ENCODE data around the gene PIF1. TPM values are rescaled to one million over a fixed set of nuclear protein-coding genes. Genes with fewer than 3 reads are reported as not detected.
"Not testable (repeated sequence)": the region's sequence is repeated elsewhere in the genome, so short reads cannot be mapped to it uniquely, and the experiment has no call there.

Gene PIF1
- total and polyA plus RNA-seq, 2 donors, result 3.1 to 4.1 TPM

DNA sequence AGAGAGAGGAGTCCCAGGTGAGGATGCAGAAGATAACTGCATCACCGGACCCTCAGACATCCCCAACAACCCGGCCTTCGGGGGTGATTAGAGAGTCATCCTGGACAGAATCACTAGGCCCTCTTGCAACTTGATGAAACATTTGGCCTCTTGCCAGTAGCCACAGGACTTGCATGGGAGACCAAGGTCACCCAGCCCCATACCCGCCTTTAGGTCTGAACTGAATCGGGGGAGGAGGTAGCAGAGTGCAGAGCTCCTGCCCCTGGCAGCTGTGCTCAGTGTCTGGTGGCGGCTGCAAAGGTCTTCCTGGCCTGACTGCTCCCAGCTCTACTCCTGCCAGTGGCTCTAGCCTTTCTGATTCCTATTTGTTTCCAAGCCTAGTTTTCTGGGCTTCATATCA is 12.4 kb downstream of the PIF1 start:
- no peak overlapping the region for H3K4me3 ChIP-seq (ENCODE audit: low read depth, low read length)
- 58% methylated on average over 6 of the region's 6 CpGs for WGBS

DNA sequence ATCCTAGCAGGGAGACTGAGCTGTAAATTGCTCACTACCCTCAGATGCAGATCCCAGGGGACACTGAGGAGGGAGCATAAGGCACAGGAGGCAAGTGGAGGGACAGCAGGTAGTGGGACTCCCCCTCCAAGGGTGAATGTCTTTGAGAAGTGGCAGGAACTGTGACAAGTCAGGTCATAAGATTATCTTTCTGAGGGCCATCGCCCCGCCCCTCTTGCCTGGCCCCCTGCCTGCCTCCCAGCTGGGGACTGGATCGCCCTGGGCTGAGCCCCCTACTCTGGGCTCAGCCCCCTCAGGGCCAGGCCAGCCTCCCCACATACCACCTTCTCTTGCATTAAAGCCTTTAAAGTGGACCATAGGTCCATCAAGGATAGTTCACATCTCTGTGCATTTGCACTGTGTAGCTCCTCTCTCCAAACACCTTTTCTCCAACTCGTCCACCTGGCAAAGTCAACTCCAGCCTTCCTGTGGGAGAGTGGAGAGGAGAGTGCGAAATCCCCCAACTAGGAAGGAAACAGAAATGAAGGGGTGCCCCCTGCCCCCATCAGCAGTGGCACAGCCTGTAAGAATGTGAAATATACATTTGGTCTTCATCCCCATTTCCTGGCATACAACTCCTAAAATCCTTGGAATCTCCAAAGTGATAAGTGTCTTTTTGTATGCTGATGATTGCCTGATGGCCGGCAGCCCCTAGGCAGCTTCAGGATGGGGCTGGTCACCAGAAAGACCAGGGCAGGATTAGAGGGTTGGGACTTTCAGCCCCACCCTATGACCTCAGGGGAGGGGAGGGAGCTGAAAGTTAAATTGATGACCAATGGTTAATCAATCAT is 14.7 kb downstream of the PIF1 start:
- H3K4me1 ChIP-seq (ENCODE audit: insufficient read depth), result no peaks in the 10 kb centered on the region
- H3K27ac ChIP-seq (ENCODE audit: low read depth), result no peak overlapping the region
- 77% methylated on average over 6 of the region's 6 CpGs for WGBS

More for the DNA sequence above, 12.4 kb downstream of the PIF1 start:
- DNase-seq (ENCODE audit: extremely low spot score), result no peak
- H3K36me3 ChIP-seq (ENCODE audit: insufficient read depth), result no peaks in the 10 kb centered on the region
- H3K4me1 ChIP-seq (ENCODE audit: insufficient read depth), result no peaks in the 10 kb centered on the region
- H3K27ac ChIP-seq (ENCODE audit: low read depth), result no peak overlapping the region

DNA sequence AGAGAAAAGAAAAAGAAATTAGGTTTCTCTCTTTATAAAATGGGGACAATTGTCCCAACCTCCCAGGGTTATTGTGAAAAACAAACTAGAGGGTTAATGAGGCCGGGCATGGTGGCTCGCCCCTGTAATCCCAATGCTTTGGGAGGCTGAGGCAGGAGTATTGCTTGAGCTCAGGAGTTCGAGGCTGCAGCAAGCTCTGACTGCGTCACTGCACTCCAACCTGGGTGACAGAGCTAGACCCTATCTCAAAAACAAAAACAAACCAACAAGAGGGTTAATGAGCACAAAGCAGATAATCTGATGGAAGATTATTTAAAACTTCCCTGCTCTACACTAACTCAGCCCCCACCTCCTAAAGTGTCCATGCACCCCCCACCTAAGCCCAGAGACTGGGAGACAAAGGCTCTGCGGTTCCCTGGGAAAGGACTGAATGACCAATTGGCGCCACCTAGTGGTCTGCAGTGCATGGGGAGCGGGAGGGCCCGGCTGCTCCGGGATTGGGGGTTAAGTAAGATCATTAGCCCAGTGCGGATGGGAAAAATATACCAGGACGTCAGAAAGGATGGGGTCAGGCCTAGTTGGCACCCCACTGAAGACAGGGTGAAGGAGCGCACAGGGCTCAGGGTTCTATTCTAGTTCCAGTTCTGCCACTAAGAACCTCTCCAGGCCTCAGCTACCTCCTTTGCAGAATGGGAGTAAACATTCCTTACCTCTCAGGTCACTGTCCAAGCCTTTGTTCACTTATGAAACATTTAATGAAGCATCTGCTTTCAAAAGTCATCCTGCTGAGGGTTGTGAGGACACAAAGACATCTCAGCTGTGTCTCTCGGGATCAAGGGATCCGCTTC is 15.6 kb downstream of the PIF1 start:
- H3K36me3 ChIP-seq (ENCODE audit: insufficient read depth), result no peaks in the 10 kb centered on the region
- peak; percentile 51 for DNase-seq (ENCODE audit: extremely low spot score)
- no peak overlapping the region for H3K27ac ChIP-seq (ENCODE audit: low read depth)
- no peaks in the 10 kb centered on the region for H3K4me1 ChIP-seq (ENCODE audit: insufficient read depth)
- H3K4me3 ChIP-seq (ENCODE audit: low read depth, low read length), result no peak overlapping the region
- 31% methylated on average over 14 of the region's 14 CpGs for WGBS

More for the DNA sequence above, 14.7 kb downstream of the PIF1 start:
- no peak for DNase-seq (ENCODE audit: extremely low spot score)
- Histone ChIP-seq H3K36me3 (ENCODE audit: insufficient read depth) (no peaks in the 10 kb centered on the region), H3K4me3 (ENCODE audit: low read depth, low read length) (no peak overlapping the region)

DNA sequence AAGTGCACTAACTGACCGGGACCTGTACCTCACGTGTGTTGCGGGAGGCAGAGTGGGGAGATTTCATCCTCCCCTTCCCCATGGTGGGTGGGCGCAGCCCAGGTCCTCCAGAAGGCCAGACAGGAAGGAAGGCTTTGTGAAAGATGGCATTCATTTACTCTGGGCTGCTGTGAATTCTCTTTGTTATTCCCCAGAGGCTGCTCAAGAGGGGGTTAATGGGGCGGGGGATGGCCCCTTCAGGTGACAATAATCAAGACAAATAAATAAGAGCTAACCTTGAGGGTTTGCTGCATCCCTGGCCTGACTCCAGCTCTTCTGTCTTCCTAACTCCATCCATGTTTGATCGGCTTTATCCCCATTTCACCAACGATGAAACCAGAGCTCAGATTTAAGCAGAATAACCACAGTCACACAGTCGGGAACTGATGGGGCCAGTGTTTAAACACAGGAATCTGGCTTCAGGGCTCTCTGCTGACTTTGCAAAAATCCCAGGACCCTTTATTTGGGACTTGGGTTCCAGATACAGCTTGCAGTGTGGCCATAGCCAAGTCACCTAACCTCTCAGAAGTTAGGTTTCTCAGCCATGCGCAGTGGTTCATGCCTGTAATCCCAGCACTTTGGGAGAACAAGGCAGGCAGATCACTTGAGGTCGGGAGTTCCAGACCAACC is 16.5 kb downstream of the PIF1 start:
- Histone ChIP-seq H3K27ac (ENCODE audit: low read depth) (no peak overlapping the region), H3K4me1 (ENCODE audit: insufficient read depth) (no peaks in the 10 kb centered on the region), H3K4me3 (ENCODE audit: low read depth, low read length) (no peak overlapping the region)

DNA sequence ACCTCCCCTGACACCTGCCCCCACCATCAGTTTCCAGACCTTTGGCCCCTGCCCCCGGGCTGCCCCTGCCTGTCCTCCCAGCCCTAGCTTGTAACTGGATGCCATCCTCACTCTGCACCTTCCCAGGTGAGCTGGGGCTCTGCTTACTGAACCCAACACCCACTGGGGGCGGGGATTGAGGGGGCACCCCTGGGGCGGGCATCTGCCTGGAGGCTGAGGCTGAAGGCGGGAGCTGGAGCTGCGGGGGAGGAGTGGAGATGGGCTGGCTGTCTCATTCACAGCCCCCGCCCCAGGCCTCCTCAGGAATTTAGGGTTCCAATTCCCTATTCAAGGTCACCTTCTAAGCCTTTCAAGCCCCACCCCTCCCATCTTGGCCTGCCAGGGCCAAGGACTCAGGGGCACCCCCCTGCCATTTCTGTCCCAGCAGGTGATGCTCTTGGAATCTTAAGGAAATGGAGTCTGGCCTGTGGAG is 17.7 kb downstream of the PIF1 start:
- Histone ChIP-seq H3K36me3 (ENCODE audit: insufficient read depth) (no peaks in the 10 kb centered on the region), H3K4me3 (ENCODE audit: low read depth, low read length) (no peak overlapping the region), H3K4me1 (ENCODE audit: insufficient read depth) (no peaks in the 10 kb centered on the region), H3K27ac (ENCODE audit: low read depth) (no peak overlapping the region)
- no peak for DNase-seq (ENCODE audit: extremely low spot score)
- WGBS, result 49% methylated on average over 6 of the region's 6 CpGs

More for the DNA sequence above, 16.5 kb downstream of the PIF1 start:
- WGBS, result 70% methylated on average over 10 of the region's 10 CpGs
- DNase-seq (ENCODE audit: extremely low spot score), result no peak
- no peaks in the 10 kb centered on the region for H3K36me3 ChIP-seq (ENCODE audit: insufficient read depth)

DNA sequence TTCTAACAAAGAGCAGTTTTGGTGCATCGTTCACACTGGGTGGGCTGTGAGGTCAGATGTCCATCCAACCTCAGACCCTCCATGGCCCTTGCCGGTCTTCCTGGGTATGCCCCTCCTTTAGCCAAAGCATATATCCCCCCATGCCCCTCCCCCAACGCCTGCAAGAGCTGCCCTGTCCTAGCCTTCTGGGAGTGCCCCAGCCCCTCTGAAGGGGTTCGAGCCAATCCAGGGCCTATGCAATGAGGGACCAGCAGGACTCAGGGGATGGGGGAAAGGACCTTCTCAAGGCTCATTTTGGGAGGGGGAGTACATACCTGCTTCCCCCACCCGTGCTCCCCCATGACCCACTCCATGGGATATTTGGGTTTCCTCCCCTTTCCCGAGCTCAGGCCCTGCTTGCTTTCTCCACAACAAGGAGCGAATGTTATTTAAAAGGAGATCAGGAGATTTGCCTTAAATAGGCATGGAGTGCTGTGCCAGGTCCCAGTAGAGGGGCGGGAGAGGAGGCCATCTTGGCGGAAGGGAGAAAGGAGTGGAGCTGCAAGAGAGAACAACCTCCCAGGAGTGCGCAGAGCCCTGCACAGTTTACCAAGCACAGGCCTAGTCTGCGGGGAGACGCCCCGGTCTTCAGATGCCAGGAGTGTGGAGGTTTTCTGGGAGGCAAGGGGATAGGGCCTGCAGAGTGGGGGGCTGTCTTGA is 18.2 kb downstream of the PIF1 start:
- Histone ChIP-seq H3K4me1 (ENCODE audit: insufficient read depth) (no peaks in the 10 kb centered on the region), H3K36me3 (ENCODE audit: insufficient read depth) (no peaks in the 10 kb centered on the region), H3K4me3 (ENCODE audit: low read depth, low read length) (no peak overlapping the region), H3K27ac (ENCODE audit: low read depth) (peak overlapping the region; percentile 54)
- no peak for DNase-seq (ENCODE audit: extremely low spot score)
- WGBS, result 41% methylated on average over 13 of the region's 13 CpGs

DNA sequence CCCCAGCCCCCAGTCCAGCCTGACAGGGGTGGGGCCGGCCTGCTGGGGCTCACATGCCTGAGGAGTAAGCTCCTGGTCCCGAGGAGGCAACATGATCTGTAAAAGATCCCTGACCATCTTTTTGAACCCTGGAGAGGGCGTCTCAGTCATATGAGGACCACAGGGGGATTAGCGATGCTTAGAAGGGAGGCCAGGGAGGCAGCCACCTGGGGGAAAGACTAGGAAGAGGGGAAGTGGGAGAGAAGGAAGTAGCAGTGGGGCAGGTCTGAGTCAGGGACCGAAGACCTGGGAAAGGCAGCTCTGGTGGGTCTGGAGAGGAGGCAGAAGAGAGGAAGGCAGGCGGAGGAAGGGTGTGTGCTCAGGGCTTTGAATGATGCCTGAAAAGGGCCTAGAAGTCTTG is 18.9 kb downstream of the PIF1 start:
- WGBS, result 62% methylated on average over 6 of the region's 6 CpGs
- Histone ChIP-seq H3K27ac (ENCODE audit: low read depth) (no peak overlapping the region), H3K4me1 (ENCODE audit: insufficient read depth) (peaks cover 2% of the 10 kb centered on the region), H3K4me3 (ENCODE audit: low read depth, low read length) (no peak overlapping the region), H3K36me3 (ENCODE audit: insufficient read depth) (no peaks in the 10 kb centered on the region)
- no peak for DNase-seq (ENCODE audit: extremely low spot score)

DNA sequence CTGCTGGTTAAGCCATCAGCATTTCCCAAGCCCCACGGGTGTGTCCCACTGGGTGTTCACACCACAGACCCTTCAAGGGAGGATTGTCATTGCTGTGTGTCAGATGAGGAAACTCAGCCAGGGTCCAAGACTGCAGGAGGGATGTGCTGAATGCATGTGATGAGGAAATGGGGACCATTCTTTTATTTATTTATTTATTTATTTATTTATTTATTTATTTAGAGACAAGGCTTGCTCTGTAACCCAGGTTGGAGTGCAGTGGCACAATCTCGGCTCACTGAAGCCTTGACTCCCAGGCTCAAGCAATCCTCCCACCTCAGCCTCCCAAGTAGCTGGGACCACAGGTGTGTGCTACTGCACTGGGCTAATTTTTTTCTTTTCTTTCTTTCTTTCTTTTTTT is 20.8 kb downstream of the PIF1 start:
- Histone ChIP-seq H3K36me3 (ENCODE audit: insufficient read depth) (no peaks in the 10 kb centered on the region), H3K4me3 (ENCODE audit: low read depth, low read length) (no peak overlapping the region), H3K27ac (ENCODE audit: low read depth) (no peak overlapping the region), H3K4me1 (ENCODE audit: insufficient read depth) (peaks cover 2% of the 10 kb centered on the region)
- 49% methylated on average over 2 of the region's 2 CpGs for WGBS
- no peak for DNase-seq (ENCODE audit: extremely low spot score)

DNA sequence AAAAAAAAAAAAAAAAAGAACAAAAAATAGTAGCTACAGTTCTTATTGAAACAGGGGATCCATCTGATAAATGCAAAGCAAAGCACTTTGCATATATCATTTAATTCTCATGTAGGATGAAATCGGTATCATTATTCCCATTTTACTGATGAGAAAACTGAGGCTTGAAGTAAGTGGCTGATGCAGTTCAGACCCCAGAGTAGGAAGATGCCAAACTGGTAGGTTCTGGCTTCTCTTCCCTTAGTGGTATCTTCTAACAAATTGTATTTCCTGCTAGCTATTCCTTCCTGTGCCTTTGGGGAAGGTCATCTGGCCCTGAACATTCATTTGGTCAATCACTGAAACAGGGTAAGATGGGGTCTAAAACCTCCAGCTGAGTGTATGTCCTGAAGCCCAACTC is 21.9 kb downstream of the PIF1 start:
- WGBS, result 93% methylated on average over 1 of the region's 1 CpG
- DNase-seq (ENCODE audit: extremely low spot score), result no peak
- Histone ChIP-seq H3K4me1 (ENCODE audit: insufficient read depth) (peaks cover 2% of the 10 kb centered on the region), H3K27ac (ENCODE audit: low read depth) (no peak overlapping the region), H3K4me3 (ENCODE audit: low read depth, low read length) (no peak overlapping the region), H3K36me3 (ENCODE audit: insufficient read depth) (no peaks in the 10 kb centered on the region)

DNA sequence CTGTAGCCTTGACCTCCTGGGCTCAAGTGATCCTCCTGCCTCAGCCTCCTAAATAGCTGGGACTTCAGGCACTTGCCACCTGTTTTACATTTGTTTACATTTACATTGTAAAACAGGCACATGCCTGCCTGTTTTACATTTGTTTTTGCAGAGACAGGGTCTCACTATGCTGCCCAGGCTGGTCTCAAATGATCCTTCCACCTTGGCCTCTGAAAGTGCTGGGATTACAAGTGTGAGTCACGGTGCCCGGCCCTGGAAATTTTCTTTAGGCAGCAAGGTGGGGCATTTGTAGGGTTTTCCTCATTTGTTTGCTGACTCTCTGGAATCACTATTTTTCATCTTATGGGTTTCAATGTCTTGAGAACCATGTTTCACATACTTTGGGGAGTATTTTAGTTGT is 25.0 kb downstream of the PIF1 start:
- Histone ChIP-seq H3K36me3 (ENCODE audit: insufficient read depth) (no peaks in the 10 kb centered on the region), H3K4me3 (ENCODE audit: low read depth, low read length) (no peak overlapping the region), H3K27ac (ENCODE audit: low read depth) (no peak overlapping the region), H3K4me1 (ENCODE audit: insufficient read depth) (peaks cover 2% of the 10 kb centered on the region)
- DNase-seq (ENCODE audit: extremely low spot score), result no peak
- 90% methylated on average over 2 of the region's 2 CpGs for WGBS

DNA sequence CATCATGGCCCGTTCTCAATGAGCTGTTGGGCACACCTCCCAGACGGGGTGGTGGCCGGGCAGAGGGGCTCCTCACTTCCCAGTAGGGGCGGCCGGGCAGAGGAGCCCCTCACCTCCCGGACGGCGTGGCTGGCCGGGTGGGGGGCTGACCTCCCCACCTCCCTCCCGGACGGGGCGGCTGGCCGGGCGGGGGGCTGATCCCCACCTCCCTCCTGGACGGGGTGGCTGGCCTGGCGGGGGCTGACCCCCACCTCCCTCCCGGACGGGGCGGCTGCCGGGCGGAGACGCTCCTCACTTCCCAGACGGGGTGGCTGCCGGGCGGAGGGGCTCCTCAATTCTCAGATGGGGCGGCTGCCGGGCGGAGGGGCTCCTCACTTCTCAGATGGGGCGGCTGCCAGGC is 26.5 kb downstream of the PIF1 start:
- not testable (repeated sequence) for H3K27ac ChIP-seq (ENCODE audit: low read depth); H3K4me3 ChIP-seq (ENCODE audit: low read depth, low read length); DNase-seq (ENCODE audit: extremely low spot score); H3K36me3 ChIP-seq (ENCODE audit: insufficient read depth); H3K4me1 ChIP-seq (ENCODE audit: insufficient read depth)
- 92% methylated on average over 15 of the region's 29 CpGs for WGBS

DNA sequence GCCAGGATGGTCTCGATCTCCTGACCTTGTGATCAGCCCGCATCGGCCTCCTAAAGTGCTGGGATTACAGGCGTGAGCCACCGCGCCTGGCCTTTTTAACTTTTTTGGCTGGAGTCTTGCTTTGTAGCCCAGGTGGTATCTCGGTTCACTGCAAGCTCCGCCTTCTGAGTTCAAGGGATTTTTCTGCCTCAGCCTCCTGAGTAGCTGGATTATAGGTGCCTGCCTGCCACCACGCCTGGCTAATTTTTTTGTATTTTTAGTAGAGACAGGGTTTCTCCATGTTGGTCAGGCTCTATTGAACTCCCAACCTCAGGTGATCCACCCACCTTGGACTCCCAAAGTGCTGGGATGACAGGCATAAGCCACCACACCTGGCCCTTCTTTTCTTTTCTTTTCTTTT is 29.5 kb downstream of the PIF1 start:
- H3K36me3 ChIP-seq (ENCODE audit: insufficient read depth); H3K4me3 ChIP-seq (ENCODE audit: low read depth, low read length); H3K27ac ChIP-seq (ENCODE audit: low read depth); H3K4me1 ChIP-seq (ENCODE audit: insufficient read depth); DNase-seq (ENCODE audit: extremely low spot score): not testable (repeated sequence)
- 90% methylated on average over 9 of the region's 9 CpGs for WGBS

DNA sequence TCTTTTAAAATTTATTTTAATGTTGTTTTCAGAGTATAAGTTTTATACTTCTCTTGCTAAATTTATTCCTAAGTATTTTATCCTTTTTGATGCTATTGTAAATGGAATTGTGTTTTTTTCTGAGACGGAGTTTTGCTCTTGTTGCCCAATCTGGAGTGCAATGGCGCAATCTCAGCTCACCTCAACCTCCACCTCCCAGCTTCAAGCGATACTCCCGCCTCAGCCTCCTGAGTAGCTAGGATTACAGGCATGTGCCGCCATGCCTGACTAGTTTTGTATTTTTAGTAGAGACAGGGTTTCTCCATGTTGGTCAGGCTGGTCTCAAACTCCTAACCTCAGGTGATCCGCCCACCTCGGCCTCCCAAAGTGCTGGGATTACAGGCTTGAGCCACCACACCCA is 30.1 kb downstream of the PIF1 start:
- not testable (repeated sequence) for H3K4me3 ChIP-seq (ENCODE audit: low read depth, low read length); H3K27ac ChIP-seq (ENCODE audit: low read depth); H3K36me3 ChIP-seq (ENCODE audit: insufficient read depth); DNase-seq (ENCODE audit: extremely low spot score); H3K4me1 ChIP-seq (ENCODE audit: insufficient read depth)
- 95% methylated on average over 7 of the region's 7 CpGs for WGBS

All from urinary bladder (tissue), 4 donors.